SH-SY5Y (cell line): Measurements from ENCODE around the gene MPPED1.

ENCODE experiments used
- GATA2 ChIP-seq: IDR thresholded peaks from 2 replicates; pipeline ENCODE4 v1.6.1; 2011; ENCODE audit warnings: mild to moderate bottlenecking, low read depth, low read length
- GATA3 ChIP-seq: IDR thresholded peaks from 2 replicates; pipeline ENCODE4 v1.6.1; 2011; ENCODE audit warnings: low read depth, mild to moderate bottlenecking, low read length, moderate library complexity

- TF ChIP-seq GATA2 (no peak), GATA3 (no peak)
Observed at GRCh38 chr22:43396934-43397457, 14.8 kb upstream of the MPPED1 start.
